Measurements from ENCODE around the gene SNAP47. TPM values are rescaled to one million over a fixed set of nuclear protein-coding genes. Genes with fewer than 3 reads are reported as not detected.

The SNAP47 gene
- total and polyA plus RNA-seq, 9 of the 15 experiments (the other 6 are each of a cell fraction or from before 2014, with no cell fraction given) = 2.5 to 41.3 (median 32.6) TPM

DNA sequence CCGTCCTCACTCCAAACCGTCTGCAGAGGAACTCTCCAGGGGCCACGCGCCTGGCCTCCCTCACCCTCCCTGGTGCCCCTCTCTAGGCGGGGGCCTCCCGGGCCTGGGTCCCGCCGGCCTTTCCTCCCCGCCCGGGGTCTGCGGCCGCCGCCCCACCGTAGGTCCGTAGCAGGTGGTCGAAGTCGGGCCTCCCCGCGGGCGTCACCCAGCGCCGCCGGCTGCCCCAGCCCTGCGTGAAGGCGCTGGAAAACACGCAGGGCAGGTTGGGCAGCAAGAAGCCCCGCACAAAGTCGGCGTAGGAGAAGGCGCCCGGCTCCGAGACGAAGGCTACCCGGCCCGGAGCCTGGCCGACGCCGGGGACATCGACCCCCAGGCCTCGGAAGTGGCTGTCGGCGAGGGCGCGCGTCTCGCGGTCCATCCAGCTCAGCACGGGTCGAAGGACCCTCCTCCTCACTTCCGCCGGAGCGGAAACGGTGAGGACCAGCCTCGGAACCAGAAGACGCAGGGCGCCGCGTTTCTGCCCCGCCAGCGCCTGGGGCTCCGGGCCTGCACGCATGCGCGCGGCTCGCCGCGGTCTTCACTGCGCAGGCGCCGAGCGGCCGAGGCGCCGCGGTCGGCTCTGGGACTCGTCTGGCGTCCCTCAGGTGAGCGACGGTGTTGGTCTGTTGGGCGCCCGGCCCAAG is at the start of gene SNAP47, which contains the start of gene JMJD4 (continued):
- peak; percentile 80 for TF ChIP-seq CREB1 (IDR thresholded peaks at IDR 0.05)
- peak; percentile 84 for TF ChIP-seq CREB1 (CRISPR knock-in tag; IDR thresholded peaks at IDR 0.05)
- TF ChIP-seq ARID2 (IDR thresholded peaks at IDR 0.05) = 0 out of 2 replicates have a peak, but pooled peaks have one; percentile 40
- TF ChIP-seq RBFOX2 (IDR thresholded peaks at IDR 0.05; ENCODE audit: low read depth, low read length) = peak; percentile 91
- 0 out of 4 replicates have a peak, but pooled peaks of 1 of the 2 experiments have one; percentile 29 for TF ChIP-seq FOXA3 (CRISPR knock-in tag; conservative IDR thresholded peaks at IDR 0.05 in 1 of 2, IDR thresholded peaks at IDR 0.05 in 1 of 2)
- peak; percentile 58 for TF ChIP-seq FOSL1 (tag; conservative IDR thresholded peaks at IDR 0.05)
- TF ChIP-seq CHCHD3 (CRISPR knock-in tag; IDR thresholded peaks at IDR 0.05) = peak; percentile 48; the same call in 1 of the 2 replicates
- peak in 1 of 2 experiments; percentile 84; a peak in 1 of 4 replicates for TF ChIP-seq TEAD1 (CRISPR knock-in tag; IDR thresholded peaks at IDR 0.05)
- peak; percentile 5; the same call in 1 of the 2 replicates for TF ChIP-seq ZFP1 (CRISPR knock-in tag; IDR thresholded peaks at IDR 0.05)
- TF ChIP-seq, protein P1, sequence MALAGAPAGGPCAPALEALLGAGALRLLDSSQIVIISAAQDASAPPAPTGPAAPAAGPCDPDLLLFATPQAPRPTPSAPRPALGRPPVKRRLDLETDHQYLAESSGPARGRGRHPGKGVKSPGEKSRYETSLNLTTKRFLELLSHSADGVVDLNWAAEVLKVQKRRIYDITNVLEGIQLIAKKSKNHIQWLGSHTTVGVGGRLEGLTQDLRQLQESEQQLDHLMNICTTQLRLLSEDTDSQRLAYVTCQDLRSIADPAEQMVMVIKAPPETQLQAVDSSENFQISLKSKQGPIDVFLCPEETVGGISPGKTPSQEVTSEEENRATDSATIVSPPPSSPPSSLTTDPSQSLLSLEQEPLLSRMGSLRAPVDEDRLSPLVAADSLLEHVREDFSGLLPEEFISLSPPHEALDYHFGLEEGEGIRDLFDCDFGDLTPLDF (CRISPR knock-in tag; IDR thresholded peaks at IDR 0.05) = peak; percentile 50; the same call in 1 of the 2 replicates
- peak; percentile 71; the same call in 1 of the 2 replicates for TF ChIP-seq CHD2 (IDR thresholded peaks at IDR 0.05; ENCODE audit: low read depth, low read length)
- 0 out of 2 replicates have a peak, but pooled peaks have one; percentile 9 for TF ChIP-seq ZNF197 (CRISPR knock-in tag; IDR thresholded peaks at IDR 0.05; ENCODE audit: low read depth)
- TF ChIP-seq NFIX (CRISPR knock-in tag; IDR thresholded peaks at IDR 0.05; ENCODE audit: low read depth) = no peak
- TF ChIP-seq, protein P2, sequence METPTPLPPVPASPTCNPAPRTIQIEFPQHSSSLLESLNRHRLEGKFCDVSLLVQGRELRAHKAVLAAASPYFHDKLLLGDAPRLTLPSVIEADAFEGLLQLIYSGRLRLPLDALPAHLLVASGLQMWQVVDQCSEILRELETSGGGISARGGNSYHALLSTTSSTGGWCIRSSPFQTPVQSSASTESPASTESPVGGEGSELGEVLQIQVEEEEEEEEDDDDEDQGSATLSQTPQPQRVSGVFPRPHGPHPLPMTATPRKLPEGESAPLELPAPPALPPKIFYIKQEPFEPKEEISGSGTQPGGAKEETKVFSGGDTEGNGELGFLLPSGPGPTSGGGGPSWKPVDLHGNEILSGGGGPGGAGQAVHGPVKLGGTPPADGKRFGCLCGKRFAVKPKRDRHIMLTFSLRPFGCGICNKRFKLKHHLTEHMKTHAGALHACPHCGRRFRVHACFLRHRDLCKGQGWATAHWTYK (CRISPR knock-in tag; IDR thresholded peaks at IDR 0.05) = peak; percentile 89
- peak in 1 of 2 experiments; percentile 15; a peak in 1 of 4 replicates for TF ChIP-seq RAD21 (CRISPR knock-in tag; conservative IDR thresholded peaks at IDR 0.05 in 1 of 2, IDR thresholded peaks at IDR 0.05 in 1 of 2)
- peak; percentile 86 for TF ChIP-seq PML (IDR thresholded peaks at IDR 0.05; ENCODE audit: low read length)
- TF ChIP-seq, protein P3, sequence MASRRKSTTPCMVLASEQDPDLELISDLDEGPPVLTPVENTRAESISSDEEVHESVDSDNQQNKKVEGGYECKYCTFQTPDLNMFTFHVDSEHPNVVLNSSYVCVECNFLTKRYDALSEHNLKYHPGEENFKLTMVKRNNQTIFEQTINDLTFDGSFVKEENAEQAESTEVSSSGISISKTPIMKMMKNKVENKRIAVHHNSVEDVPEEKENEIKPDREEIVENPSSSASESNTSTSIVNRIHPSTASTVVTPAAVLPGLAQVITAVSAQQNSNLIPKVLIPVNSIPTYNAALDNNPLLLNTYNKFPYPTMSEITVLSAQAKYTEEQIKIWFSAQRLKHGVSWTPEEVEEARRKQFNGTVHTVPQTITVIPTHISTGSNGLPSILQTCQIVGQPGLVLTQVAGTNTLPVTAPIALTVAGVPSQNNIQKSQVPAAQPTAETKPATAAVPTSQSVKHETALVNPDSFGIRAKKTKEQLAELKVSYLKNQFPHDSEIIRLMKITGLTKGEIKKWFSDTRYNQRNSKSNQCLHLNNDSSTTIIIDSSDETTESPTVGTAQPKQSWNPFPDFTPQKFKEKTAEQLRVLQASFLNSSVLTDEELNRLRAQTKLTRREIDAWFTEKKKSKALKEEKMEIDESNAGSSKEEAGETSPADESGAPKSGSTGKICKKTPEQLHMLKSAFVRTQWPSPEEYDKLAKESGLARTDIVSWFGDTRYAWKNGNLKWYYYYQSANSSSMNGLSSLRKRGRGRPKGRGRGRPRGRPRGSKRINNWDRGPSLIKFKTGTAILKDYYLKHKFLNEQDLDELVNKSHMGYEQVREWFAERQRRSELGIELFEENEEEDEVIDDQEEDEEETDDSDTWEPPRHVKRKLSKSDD (conservative IDR thresholded peaks at IDR 0.05; ENCODE audit: low read length) = 0 out of 2 replicates have a peak, but pooled peaks have one; percentile 54
- peak; percentile 93 for TF ChIP-seq SUPT5H (IDR thresholded peaks at IDR 0.05)
- no peak for TF ChIP-seq ZNF23 (CRISPR knock-in tag; IDR thresholded peaks at IDR 0.05)
- TF ChIP-seq CEBPG (CRISPR knock-in tag; IDR thresholded peaks at IDR 0.05) = 0 out of 2 replicates have a peak, but pooled peaks have one; percentile 19
- no peak for TF ChIP-seq CEBPG (tag; conservative IDR thresholded peaks at IDR 0.05 in 1 of 2, IDR thresholded peaks at IDR 0.05 in 1 of 2)
- peak; percentile 70 for TF ChIP-seq SOX6 (IDR thresholded peaks at IDR 0.05)
